HCT116 (cell line): ENCODE data around the gene INCA1.

Experiments used
- CTCF ChIP-seq, 3 experiments: fragments of 200-600 bp in 1 of 3; sonication (generic) in 1 of 3; IDR thresholded peaks in 2 of 3; conservative IDR thresholded peaks in 1 of 3; 2 replicates each; pipeline ENCODE4 v1.5.1; 2012 to 2017; ENCODE audit warnings: low read depth in 2 of 3, low read length in 2 of 3, antibody characterized with exemption in 1 of 3, borderline replicate concordance in 1 of 3, control low read depth in 1 of 3, mild to moderate bottlenecking in 1 of 3, mixed read lengths in 1 of 3, mixed run types in 1 of 3, moderate library complexity in 1 of 3; ENCODE audit not compliant: insufficient read depth in 1 of 3
- EGR1 ChIP-seq: IDR thresholded peaks from 2 replicates; pipeline ENCODE4 v1.6.1; 2012; ENCODE audit warnings: low read depth
- POLR2A ChIP-seq: IDR thresholded peaks from 2 replicates; pipeline ENCODE4 v1.7.0; 2011; ENCODE audit warnings: borderline replicate concordance; ENCODE audit not compliant: insufficient read depth, insufficient read length; ENCODE audit errors: extremely low read depth
- ZNF274 ChIP-seq: fragments of 200-500 bp; sonication (Bioruptor generic); IDR thresholded peaks from 2 replicates; pipeline ENCODE4 v1.6.1; 2014; ENCODE audit warnings: mild to moderate bottlenecking, low read depth, low read length, inconsistent platforms
- TF ChIP-seq, protein P1 (sequence below): IDR thresholded peaks from 2 replicates; pipeline ENCODE4 v1.6.1; 2012

DNA sequence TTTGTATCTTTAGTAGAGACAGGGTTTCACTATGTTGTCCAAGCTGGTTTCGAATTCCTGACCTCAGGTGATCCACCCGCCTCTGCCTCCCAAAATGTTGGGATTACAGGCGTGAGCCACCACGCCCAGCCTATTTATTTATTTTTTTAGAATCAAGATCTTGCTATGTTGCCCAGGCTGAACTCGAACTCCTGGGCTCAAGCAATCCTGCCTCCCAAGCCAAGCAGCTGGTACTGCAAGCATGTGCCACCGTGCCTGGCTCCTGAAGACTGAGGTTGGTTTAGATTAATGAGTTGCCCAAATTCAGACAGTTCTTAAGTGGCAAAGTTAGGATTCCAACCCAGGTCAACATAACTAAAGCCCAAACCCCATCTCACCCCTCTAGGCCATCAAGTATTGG is 30.0 kb upstream of the INCA1 start:
- no peak for TF ChIP-seq ZNF274
- TF ChIP-seq CTCF (IDR thresholded peaks at IDR 0.05 in 2 of 3, conservative IDR thresholded peaks at IDR 0.05 in 1 of 3; ENCODE audit: borderline replicate concordance in 1 of 3, insufficient read depth in 1 of 3, low read depth in 2 of 3, low read length in 2 of 3), result no peak
- TF ChIP-seq POLR2A, result no peak
- no peak for TF ChIP-seq EGR1
- TF ChIP-seq, protein P1, sequence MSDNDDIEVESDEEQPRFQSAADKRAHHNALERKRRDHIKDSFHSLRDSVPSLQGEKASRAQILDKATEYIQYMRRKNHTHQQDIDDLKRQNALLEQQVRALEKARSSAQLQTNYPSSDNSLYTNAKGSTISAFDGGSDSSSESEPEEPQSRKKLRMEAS, result no peak
